HG03066 (cell line): ENCODE data around the gene REST.
A peak's percentile ranks its signal among the peaks of the same experiment; 100 is the strongest.

Experiments
- ATAC-seq: cut with Tn5 transposase; IDR thresholded peaks from one replicate; pipeline ENCODE4 v1.9.1; 2021; ENCODE audit warnings: low read depth; ENCODE audit not compliant: unreplicated experiment

REST gene

GRCh38 chr4:56973336-56973735 is 65.6 kb downstream of the REST start:
- no peak for ATAC-seq

- no peak for ATAC-seq
Observed at GRCh38 chr4:56976283-56976836, 68.7 kb downstream of the REST start.

GRCh38 chr4:56976837-56977320 is 69.2 kb downstream of the REST start:
- peak; percentile 23 for ATAC-seq

- ATAC-seq: peak; percentile 74
Observed at GRCh38 chr4:56977321-56978012, 69.8 kb downstream of the REST start, which contains the start of gene NOA1. TSS of gene NOA1 (minus strand) at chr4:56977606. CDS start at chr4:56977585, 21 bp downstream.

- ATAC-seq: peak; percentile 46
Observed at GRCh38 chr4:56978750-56979303, 71.1 kb downstream of the REST start, which contains the start of gene POLR2B. TSS of gene POLR2B (plus strand) at chr4:56978896. CDS start at chr4:56978986, 90 bp downstream.

- ATAC-seq: no peak
Observed at GRCh38 chr4:56979421-56980072, 71.8 kb downstream of the REST start.

GRCh38 chr4:56981795-56982201 is 74.1 kb downstream of the REST start:
- no peak for ATAC-seq

- no peak for ATAC-seq
Observed at GRCh38 chr4:56986192-56986591, 78.5 kb downstream of the REST start.

GRCh38 chr4:56986952-56987351 is 79.3 kb downstream of the REST start:
- ATAC-seq: no peak

GRCh38 chr4:56990109-56990905 is 82.6 kb downstream of the REST start:
- ATAC-seq: no peak

GRCh38 chr4:56995525-56995924 is 87.8 kb downstream of the REST start:
- no peak for ATAC-seq

GRCh38 chr4:56999751-57000150 is 92.1 kb downstream of the REST start:
- no peak for ATAC-seq

GRCh38 chr4:57013543-57014120 is 105.9 kb downstream of the REST start:
- no peak for ATAC-seq
